HG03025 (cell line): ENCODE results near the gene CLEC2D.
"Not testable (repeated sequence)": the region's sequence is repeated elsewhere in the genome, so short reads cannot be mapped to it uniquely, and the experiment has no call there.

ENCODE experiments used
- ATAC-seq: cut with Tn5 transposase; IDR thresholded peaks from one replicate; pipeline ENCODE4 v1.9.1; 2021; ENCODE audit warnings: mild to moderate bottlenecking, moderate library complexity; ENCODE audit not compliant: unreplicated experiment, low FRiP score

The CLEC2D gene

GRCh38 chr12:9699269-9699897, 29.9 kb downstream of the CLEC2D start:
- ATAC-seq = no peak

GRCh38 chr12:9699898-9700605, 30.5 kb downstream of the CLEC2D start:
- no peak for ATAC-seq

- no peak for ATAC-seq
Observed at GRCh38 chr12:9700606-9700956, 31.1 kb downstream of the CLEC2D start.

- no peak for ATAC-seq
Observed at GRCh38 chr12:9701380-9702154, 32.1 kb downstream of the CLEC2D start.

DNA sequence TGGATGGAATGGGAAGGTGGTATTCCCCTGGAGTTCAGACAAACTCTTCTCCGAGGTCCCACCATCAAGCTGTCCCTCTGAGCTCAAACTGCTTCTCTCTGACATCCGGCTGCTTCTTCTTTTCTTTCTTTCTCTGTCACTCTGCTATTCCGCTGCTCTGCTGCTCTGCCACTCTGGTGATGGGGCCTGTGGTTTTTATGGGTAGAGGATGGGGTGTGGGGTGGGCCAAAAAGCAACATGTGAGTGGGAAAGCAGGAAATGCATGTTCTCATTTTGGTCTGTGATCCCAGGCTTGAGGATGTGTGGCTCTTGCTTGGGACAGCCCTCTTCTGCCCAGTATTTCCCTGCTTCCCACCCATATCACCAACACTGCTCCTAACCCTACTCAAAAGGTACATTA, 32.7 kb downstream of the CLEC2D start:
- ATAC-seq = no peak

DNA sequence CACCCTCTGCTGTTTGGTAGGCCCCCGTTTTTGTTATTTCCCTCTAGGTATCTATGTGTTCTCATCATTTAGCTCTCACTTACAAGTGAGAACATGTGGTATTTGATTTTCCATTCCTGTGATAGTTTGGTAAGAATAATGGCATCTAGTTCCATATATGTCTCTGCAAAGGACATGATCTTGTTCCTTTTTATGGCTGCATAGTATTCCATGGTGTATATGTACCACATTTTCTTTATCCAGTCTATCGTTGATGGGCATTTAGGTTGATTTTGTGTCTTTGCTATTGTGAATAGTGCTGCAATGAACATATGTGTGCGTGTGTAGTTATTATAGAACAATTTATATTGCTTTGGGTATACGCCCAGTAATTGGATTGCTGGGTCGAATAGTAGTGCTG, 35.0 kb downstream of the CLEC2D start:
- not testable (repeated sequence) for ATAC-seq

DNA sequence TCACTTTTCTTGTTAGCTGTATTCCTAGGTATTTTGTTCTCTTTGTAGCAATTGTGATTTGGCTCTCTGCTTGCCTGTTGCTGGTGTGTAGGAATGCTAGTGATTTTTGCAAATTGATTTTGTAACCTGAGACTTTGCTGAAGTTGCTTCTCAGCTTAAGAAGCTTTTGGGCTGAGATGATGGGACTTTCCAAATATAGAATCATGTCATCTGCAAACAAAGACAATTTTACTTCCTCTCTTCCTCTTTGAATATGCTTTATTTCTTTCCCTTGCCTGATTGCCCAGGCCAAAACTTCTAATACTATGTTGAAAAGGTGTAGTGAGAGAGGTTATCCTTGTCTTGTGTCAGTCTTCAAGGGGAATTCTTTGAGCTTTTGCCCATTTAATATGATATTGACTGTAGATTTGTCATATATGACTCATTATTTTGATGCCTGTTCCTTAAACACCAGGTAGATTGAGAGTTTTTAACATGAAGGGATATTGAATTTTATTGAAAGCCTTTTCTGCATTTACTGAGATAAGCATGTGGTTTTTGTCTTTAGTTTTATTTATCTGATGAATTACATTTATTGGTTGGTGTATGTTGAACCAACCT, 36.7 kb downstream of the CLEC2D start:
- ATAC-seq = no peak

DNA sequence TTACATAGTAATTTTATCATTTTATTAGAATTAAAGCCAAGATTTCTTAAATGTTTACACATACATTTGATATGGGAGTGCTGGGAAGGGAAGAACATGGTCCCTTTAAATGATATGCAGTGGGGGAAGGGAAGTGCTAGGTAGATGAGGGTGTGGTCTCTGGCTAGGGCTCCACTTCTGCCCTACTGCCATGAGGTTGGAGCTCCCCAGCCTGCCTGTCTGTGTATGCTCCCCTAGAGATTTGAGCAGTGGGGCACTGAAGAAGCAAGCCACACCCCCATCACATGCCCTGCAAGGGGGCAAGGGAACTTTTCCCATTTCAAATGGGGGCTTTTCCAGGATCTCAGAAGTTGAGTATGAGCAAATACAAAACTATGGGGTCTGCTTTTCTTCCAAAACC, 37.8 kb downstream of the CLEC2D start:
- ATAC-seq = no peak

GRCh38 chr12:9707864-9708808, 38.6 kb downstream of the CLEC2D start:
- ATAC-seq = no peak

DNA sequence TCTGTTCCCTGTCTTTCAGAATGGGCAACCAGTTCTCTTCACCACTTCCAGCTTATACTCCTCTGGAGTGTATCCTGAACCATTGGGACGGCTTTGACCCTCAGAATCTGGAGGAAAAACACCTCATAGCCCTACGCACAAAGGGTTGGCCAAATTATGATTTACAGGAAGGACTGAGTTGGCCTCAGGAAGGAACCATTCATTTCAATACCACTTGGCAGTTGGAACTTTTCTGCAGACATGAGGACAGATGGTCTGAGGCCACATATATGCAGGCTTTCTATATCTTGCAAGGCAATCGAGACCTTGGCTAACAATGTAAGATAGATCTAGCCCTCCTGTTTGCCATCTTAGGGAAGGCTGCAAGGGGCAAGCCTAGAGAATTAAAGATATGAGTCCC, 39.3 kb downstream of the CLEC2D start:
- no peak for ATAC-seq

- no peak for ATAC-seq
Observed at GRCh38 chr12:9710584-9711375, 41.3 kb downstream of the CLEC2D start.

DNA sequence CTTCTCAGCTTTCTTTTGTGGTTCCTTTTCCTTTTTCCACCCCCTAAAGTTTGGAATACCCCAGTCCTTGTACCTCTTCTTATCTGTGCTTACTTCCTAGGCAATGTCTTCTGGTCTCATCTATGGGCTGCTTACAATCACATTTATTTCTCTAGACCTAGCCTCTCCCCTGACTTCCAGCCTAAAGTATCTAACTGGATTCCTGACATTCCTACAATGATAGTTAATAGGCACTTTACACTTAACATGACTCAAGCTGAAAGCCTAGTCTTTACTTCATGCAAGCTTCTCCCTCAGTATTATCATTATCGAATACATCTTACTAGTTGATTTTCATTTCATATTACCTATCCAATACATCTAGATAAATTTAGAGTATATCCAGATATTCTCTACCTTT, 42.2 kb downstream of the CLEC2D start:
- ATAC-seq = no peak

- peak; percentile 63 for ATAC-seq
Observed at GRCh38 chr12:9713032-9713558, 43.6 kb downstream of the CLEC2D start.

- ATAC-seq = no peak
Observed at GRCh38 chr12:9717070-9717925, 47.8 kb downstream of the CLEC2D start.

DNA sequence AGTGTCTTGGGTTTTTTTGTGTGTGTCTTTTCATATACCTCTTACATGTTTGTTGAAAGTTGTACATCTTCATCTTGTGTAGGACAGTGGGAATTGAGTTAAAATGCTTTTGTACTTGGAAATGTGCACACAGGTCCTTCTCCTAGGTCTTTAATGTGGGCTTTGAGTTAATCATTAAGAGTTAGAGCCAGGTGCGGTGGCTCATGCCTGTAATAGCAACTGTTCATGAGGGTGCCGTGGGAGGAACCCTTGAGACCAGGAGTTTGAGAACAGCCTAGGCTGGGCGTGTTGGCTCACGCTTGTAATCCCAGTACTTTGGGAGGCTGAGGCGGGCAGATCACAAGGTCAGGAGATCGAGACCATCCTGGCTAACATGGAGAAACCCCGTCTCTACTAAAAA, 49.5 kb downstream of the CLEC2D start:
- no peak for ATAC-seq

DNA sequence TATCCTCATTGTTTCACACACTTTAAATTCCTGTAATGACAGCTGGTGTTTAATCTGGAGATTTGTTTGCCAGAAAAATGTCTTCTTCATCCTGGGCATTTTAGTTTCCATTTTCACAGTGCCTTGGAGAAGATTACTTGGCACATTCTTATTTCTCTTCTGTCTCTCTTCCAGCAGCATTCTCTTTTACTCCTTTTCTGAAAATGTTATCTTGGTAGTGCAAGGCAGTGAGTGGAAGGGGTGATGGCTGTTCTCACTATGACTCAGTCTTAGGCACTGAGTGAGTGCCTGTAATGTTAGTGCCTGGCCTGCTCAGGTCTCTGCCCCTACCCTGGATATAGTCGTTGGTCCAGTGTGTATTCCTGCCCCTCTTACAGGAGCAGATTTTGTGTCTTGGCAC, 50.3 kb downstream of the CLEC2D start:
- no peak for ATAC-seq

- ATAC-seq = peak; percentile 47
Observed at GRCh38 chr12:9721394-9722092, 52.0 kb downstream of the CLEC2D start.

- no peak for ATAC-seq
Observed at GRCh38 chr12:9724023-9724422, 54.5 kb downstream of the CLEC2D start.
